Neutrophil (primary cell): ENCODE data around the gene PMEPA1.

Experiments
- H3K27ac ChIP-seq: fragments of 200-600 bp; sonication (generic); 2 replicates; pipeline ENCODE4 v1.5.1; 2016; ENCODE audit warnings: mild to moderate bottlenecking, moderate library complexity
- H3K27me3 ChIP-seq: fragments of 200-600 bp; sonication (generic); 2 replicates; pipeline ENCODE4 v1.6.0; 2016; ENCODE audit warnings: mild to moderate bottlenecking
- H3K36me3 ChIP-seq: fragments of 200-600 bp; sonication (generic); 2 replicates; pipeline ENCODE4 v1.5.1; 2017
- H3K4me1 ChIP-seq, 2 experiments: fragments of 200-600 bp in 1 of 2; sonication (generic) in 1 of 2; 1 replicate in 1 of 2; 2 replicates in 1 of 2; pipeline versions ENCODE4 v1.5.1 to v1.6.1; 2013 to 2016; ENCODE audit warnings: low read depth in 1 of 2, low read length in 1 of 2, mild to moderate bottlenecking in 1 of 2, moderate library complexity in 1 of 2; ENCODE audit not compliant: control insufficient read depth in 1 of 2, insufficient read depth in 1 of 2
- H3K4me3 ChIP-seq, 2 experiments: fragments of 200-600 bp in 1 of 2; sonication (generic) in 1 of 2; 1 replicate in 1 of 2; 2 replicates in 1 of 2; pipeline ENCODE4 v1.5.1; 2013 to 2016; ENCODE audit warnings: low read depth in 1 of 2, low read length in 1 of 2, mild to moderate bottlenecking in 1 of 2, moderate library complexity in 1 of 2
- H3K9me3 ChIP-seq: fragments of 200-600 bp; sonication (generic); 2 replicates; pipeline ENCODE4 v1.5.1; 2016
- CTCF ChIP-seq: fragments of 200-600 bp; sonication (generic); IDR thresholded peaks from 2 replicates; pipeline ENCODE4 v1.5.1; 2016; ENCODE audit warnings: antibody characterized with exemption

Gene PMEPA1

GRCh38 chr20:57619051-57619831 lies 90.6 kb downstream of the PMEPA1 start:
- Histone ChIP-seq H3K27ac (peak overlapping the region; percentile 95), H3K4me3 (peak overlapping the region; percentile 65 to 71), H3K4me1 (peaks cover 44 to 52% of the 10 kb centered on the region in 2 experiments), H3K9me3 (no peaks in the 10 kb centered on the region), H3K27me3 (peaks cover 7% of the 10 kb centered on the region), H3K36me3 (peaks cover 33% of the 10 kb centered on the region)
- TF ChIP-seq CTCF, result no peak

- peak overlapping the region; percentile 95 for H3K27ac ChIP-seq
- peaks cover 44 to 52% of the 10 kb centered on the region in 2 experiments for H3K4me1 ChIP-seq
- TF ChIP-seq CTCF, result no peak
- H3K9me3 ChIP-seq, result no peaks in the 10 kb centered on the region
- H3K36me3 ChIP-seq, result peaks cover 38% of the 10 kb centered on the region
- H3K27me3 ChIP-seq, result peaks cover 7% of the 10 kb centered on the region
- peak overlapping the region; percentile 65 to 71 for H3K4me3 ChIP-seq
Measured at GRCh38 chr20:57618764-57619050, 91.1 kb downstream of the PMEPA1 start.

GRCh38 chr20:57618091-57618763 lies 91.6 kb downstream of the PMEPA1 start:
- Histone ChIP-seq H3K9me3 (no peaks in the 10 kb centered on the region), H3K4me3 (peak overlapping the region; percentile 65 to 71), H3K4me1 (peaks cover 44 to 52% of the 10 kb centered on the region in 2 experiments), H3K27me3 (peaks cover 7% of the 10 kb centered on the region), H3K36me3 (peaks cover 43% of the 10 kb centered on the region), H3K27ac (peak overlapping the region; percentile 95)
- no peak for TF ChIP-seq CTCF

GRCh38 chr20:57617079-57617795 lies 92.6 kb downstream of the PMEPA1 start:
- Histone ChIP-seq H3K9me3 (no peaks in the 10 kb centered on the region), H3K4me1 (peaks cover 44 to 47% of the 10 kb centered on the region in 2 experiments), H3K4me3 (peak overlapping the region in 1 of 2 experiments; percentile 71), H3K27ac (peak overlapping the region; percentile 95), H3K27me3 (peaks cover 7% of the 10 kb centered on the region), H3K36me3 (peaks cover 53% of the 10 kb centered on the region)
- TF ChIP-seq CTCF, result no peak

GRCh38 chr20:57616143-57616951 lies 93.5 kb downstream of the PMEPA1 start:
- no peak for TF ChIP-seq CTCF
- H3K27me3 ChIP-seq, result peaks cover 7% of the 10 kb centered on the region
- no peak overlapping the region for H3K4me3 ChIP-seq
- H3K4me1 ChIP-seq, result peaks cover 39 to 41% of the 10 kb centered on the region in 2 experiments
- H3K9me3 ChIP-seq, result no peaks in the 10 kb centered on the region
- no peak overlapping the region for H3K27ac ChIP-seq
- peaks cover 62% of the 10 kb centered on the region for H3K36me3 ChIP-seq
